T-helper 2 cell treated with Interferon-gamma antibody and Interleukin-4, amounts not matched to agents 5 μg/mL and 100 μg/mL, for 36 hours (primary cell): ENCODE measurements around the gene CASQ2.

ENCODE experiments used
- DNase-seq: peaks from one replicate; pipeline ENCODE4 v3.0.0; 2021; ENCODE audit warnings: low spot score
- H3K27ac Mint-ChIP-seq: one replicate; pipeline ENCODE4 v1.8.0; 2021; ENCODE audit warnings: mild to moderate bottlenecking, mixed read lengths
- H3K27me3 Mint-ChIP-seq: one replicate; pipeline ENCODE4 v1.8.0; 2021; ENCODE audit warnings: low read depth, mixed read lengths
- H3K36me3 Mint-ChIP-seq: one replicate; pipeline ENCODE4 v1.8.0; 2021; ENCODE audit warnings: low read depth, mixed read lengths
- H3K4me1 Mint-ChIP-seq: one replicate; pipeline ENCODE4 v1.8.0; 2021; ENCODE audit warnings: low read depth, mixed read lengths
- H3K4me3 Mint-ChIP-seq: one replicate; pipeline ENCODE4 v1.8.0; 2022; ENCODE audit warnings: mild to moderate bottlenecking, moderate library complexity, mixed read lengths
- H3K9me3 Mint-ChIP-seq: one replicate; pipeline ENCODE4 v1.8.0; 2021; ENCODE audit warnings: mixed read lengths

CASQ2 gene

DNA sequence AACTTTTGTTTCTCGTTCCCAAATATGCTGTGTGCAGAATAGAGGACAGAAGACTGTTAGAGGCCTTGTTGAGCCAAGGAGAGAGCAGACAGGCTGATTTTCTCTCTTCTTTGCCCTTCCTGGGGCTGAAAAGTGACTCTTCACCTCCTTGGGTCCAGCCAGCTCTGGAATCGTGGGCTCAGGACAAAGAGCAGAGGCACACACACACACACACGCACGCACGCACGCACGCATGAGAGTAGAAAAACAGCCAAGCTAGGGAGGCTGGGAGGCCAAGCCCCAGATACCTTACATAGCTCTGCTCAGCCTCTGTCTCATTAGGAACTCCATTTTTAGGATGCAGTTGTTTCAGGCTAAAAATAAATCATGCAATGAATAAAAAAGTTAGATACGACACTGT is at the start of gene CASQ2:
TSS of gene CASQ2 (minus strand) at position 166 of the 400 bp plus-strand sequence. CDS start 173 bp downstream, outside the sequence.
- Mint-ChIP-seq H3K36me3 (no peaks in the 10 kb centered on the region), H3K4me1 (no peaks in the 10 kb centered on the region), H3K4me3 (no peak within 1 kb of the TSS), H3K9me3 (no peaks in the 10 kb centered on the region), H3K27ac (no peak within 1 kb of the TSS), H3K27me3 (peaks cover 7% of the 10 kb centered on the region)
- no peak for DNase-seq

DNA sequence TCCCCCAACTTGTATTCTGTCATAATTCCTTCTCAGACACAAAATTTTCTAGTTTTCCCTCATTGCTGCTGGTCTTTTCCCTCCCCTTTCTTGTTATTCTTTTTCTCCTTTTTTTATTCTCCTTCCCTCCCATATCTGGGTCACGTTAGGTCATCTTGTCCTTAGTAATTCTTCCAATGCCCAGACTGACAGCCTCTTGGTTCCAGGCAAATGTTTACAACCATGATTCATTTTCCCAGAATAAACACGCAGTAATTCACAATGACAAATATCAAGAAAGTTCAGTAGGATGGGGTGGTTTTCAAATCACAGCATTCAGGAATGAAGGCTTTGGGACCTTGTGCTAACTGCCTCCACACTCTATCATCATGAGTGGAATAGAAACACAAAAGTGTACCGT is 47.2 kb upstream of the CASQ2 start:
- Mint-ChIP-seq H3K9me3 (no peaks in the 10 kb centered on the region), H3K36me3 (no peaks in the 10 kb centered on the region), H3K27me3 (peaks cover 2% of the 10 kb centered on the region), H3K4me3 (no peak overlapping the region), H3K27ac (no peak overlapping the region), H3K4me1 (no peaks in the 10 kb centered on the region)
- DNase-seq: no peak

DNA sequence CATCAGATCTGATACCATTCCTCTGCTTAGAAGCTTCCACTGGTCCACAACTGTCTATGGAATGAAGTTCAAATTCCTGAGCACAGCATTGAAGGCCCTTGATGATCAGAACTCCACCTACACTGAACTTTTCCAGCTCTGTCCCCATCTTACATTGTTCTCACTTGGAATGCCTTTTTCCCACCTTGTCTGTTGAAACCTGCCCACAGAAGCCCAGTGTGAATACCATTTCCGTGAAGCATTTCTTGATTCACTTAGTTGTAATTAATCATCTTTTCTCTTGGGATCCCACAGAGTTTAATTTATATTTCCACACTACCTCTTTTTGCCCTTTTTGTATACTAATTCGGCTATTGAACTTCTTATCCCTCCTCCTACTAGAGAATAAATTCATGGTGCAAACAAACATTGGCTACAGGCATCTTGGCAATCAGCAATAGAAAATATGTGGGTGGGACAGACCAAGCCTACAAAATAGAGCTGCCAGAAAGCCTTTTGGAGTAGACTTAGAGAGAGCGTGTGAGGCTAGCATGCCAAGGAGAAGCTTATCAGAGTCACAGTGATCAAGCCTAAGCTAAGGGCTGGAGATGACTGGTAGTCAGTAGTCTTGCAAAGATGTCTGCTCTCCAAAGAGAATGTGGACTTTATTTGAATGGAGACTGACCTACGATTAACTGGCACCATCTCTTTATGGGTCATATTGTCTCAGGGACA is 46.3 kb upstream of the CASQ2 start:
- no peaks in the 10 kb centered on the region for H3K4me1 Mint-ChIP-seq
- H3K9me3 Mint-ChIP-seq: no peaks in the 10 kb centered on the region
- no peaks in the 10 kb centered on the region for H3K27me3 Mint-ChIP-seq
- H3K27ac Mint-ChIP-seq: no peak overlapping the region
- H3K36me3 Mint-ChIP-seq: no peaks in the 10 kb centered on the region
- H3K4me3 Mint-ChIP-seq: no peak overlapping the region
- DNase-seq: no peak

- Mint-ChIP-seq H3K27ac (no peak overlapping the region), H3K4me3 (no peak overlapping the region), H3K4me1 (no peaks in the 10 kb centered on the region), H3K36me3 (no peaks in the 10 kb centered on the region), H3K27me3 (no peaks in the 10 kb centered on the region), H3K9me3 (no peaks in the 10 kb centered on the region)
- no peak for DNase-seq
Measured at GRCh38 chr1:115813727-115814126, 45.2 kb upstream of the CASQ2 start.

- Mint-ChIP-seq H3K9me3 (no peaks in the 10 kb centered on the region), H3K27me3 (no peaks in the 10 kb centered on the region), H3K4me3 (no peak overlapping the region), H3K27ac (no peak overlapping the region), H3K36me3 (no peaks in the 10 kb centered on the region), H3K4me1 (no peaks in the 10 kb centered on the region)
- no peak for DNase-seq
Measured at GRCh38 chr1:115811140-115811828, 42.8 kb upstream of the CASQ2 start.

- H3K36me3 Mint-ChIP-seq: no peaks in the 10 kb centered on the region
- H3K4me3 Mint-ChIP-seq: no peak overlapping the region
- no peak overlapping the region for H3K27ac Mint-ChIP-seq
- DNase-seq: no peak
- no peaks in the 10 kb centered on the region for H3K9me3 Mint-ChIP-seq
- no peaks in the 10 kb centered on the region for H3K27me3 Mint-ChIP-seq
- H3K4me1 Mint-ChIP-seq: no peaks in the 10 kb centered on the region
Measured at GRCh38 chr1:115810609-115811008, 42.1 kb upstream of the CASQ2 start.

GRCh38 chr1:115809847-115810246 is 41.3 kb upstream of the CASQ2 start:
- no peak for DNase-seq
- no peaks in the 10 kb centered on the region for H3K36me3 Mint-ChIP-seq
- peaks cover 5% of the 10 kb centered on the region for H3K27me3 Mint-ChIP-seq
- H3K4me3 Mint-ChIP-seq: no peak overlapping the region
- H3K9me3 Mint-ChIP-seq: no peaks in the 10 kb centered on the region
- H3K4me1 Mint-ChIP-seq: no peaks in the 10 kb centered on the region
- no peak overlapping the region for H3K27ac Mint-ChIP-seq

GRCh38 chr1:115809076-115809475 is 40.6 kb upstream of the CASQ2 start:
- Mint-ChIP-seq H3K9me3 (no peaks in the 10 kb centered on the region), H3K4me1 (no peaks in the 10 kb centered on the region), H3K27me3 (peaks cover 5% of the 10 kb centered on the region)

GRCh38 chr1:115807723-115808122 is 39.2 kb upstream of the CASQ2 start:
- Mint-ChIP-seq H3K4me1 (no peaks in the 10 kb centered on the region), H3K36me3 (no peaks in the 10 kb centered on the region), H3K9me3 (no peaks in the 10 kb centered on the region), H3K27me3 (peaks cover 8% of the 10 kb centered on the region), H3K4me3 (no peak overlapping the region), H3K27ac (no peak overlapping the region)
- peak; percentile 22 for DNase-seq

More at GRCh38 chr1:115809076-115809475, 40.6 kb upstream of the CASQ2 start:
- Mint-ChIP-seq H3K36me3 (no peaks in the 10 kb centered on the region), H3K4me3 (no peak overlapping the region), H3K27ac (no peak overlapping the region)
- DNase-seq: no peak

- Mint-ChIP-seq H3K27me3 (peaks cover 11% of the 10 kb centered on the region), H3K36me3 (no peaks in the 10 kb centered on the region), H3K9me3 (no peaks in the 10 kb centered on the region), H3K27ac (no peak overlapping the region), H3K4me1 (no peaks in the 10 kb centered on the region), H3K4me3 (no peak overlapping the region)
- no peak for DNase-seq
Measured at GRCh38 chr1:115805597-115805996, 37.1 kb upstream of the CASQ2 start.

GRCh38 chr1:115802416-115802815 is 33.9 kb upstream of the CASQ2 start:
- no peak for DNase-seq
- Mint-ChIP-seq H3K36me3 (no peaks in the 10 kb centered on the region), H3K27me3 (peaks cover 16% of the 10 kb centered on the region), H3K4me3 (no peak overlapping the region), H3K9me3 (no peaks in the 10 kb centered on the region), H3K4me1 (no peaks in the 10 kb centered on the region), H3K27ac (no peak overlapping the region)

DNA sequence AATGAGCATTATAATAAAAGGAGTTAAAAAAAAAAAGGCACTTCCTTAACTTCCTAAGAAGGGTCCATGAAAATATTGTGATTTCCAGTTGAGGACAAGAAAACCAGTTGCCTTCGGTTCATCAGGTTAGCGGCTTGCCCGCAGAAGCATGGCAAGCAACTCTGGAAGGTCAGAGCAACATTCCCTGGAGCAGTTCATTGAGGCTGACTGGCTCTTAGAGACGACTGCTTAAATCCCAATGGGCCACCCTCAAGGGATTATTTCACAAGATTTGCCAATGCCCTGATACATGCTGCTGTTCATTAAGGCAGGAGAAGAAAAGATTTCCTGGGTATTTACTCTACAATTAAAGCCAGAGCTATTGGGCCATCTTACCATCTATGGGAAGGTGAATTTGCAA is 29.0 kb upstream of the CASQ2 start:
- H3K36me3 Mint-ChIP-seq: no peaks in the 10 kb centered on the region
- H3K27ac Mint-ChIP-seq: no peak overlapping the region
- H3K4me1 Mint-ChIP-seq: no peaks in the 10 kb centered on the region
- DNase-seq: no peak
- H3K4me3 Mint-ChIP-seq: no peak overlapping the region
- peaks cover 13% of the 10 kb centered on the region for H3K27me3 Mint-ChIP-seq
- no peaks in the 10 kb centered on the region for H3K9me3 Mint-ChIP-seq

DNA sequence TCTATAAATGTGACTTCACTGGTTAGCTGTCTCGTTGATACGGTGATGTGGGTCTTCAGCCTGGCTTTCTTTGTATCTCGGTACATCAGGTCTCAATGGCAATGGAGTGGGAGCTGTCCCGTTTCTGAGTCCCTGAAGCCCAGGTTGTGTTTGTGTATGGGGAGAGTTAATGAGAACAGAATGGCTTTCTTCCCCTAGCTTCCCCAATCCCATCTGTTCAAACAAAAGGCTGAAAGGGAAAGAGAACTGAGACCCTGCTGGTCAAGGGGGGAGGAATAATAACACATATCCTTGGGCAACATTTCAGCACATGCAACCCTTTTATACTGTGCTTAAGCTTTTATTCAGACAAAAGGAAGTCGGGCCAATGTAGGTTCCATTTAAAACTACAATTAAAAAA is 28.4 kb upstream of the CASQ2 start:
- Mint-ChIP-seq H3K4me3 (no peak overlapping the region), H3K27me3 (peaks cover 13% of the 10 kb centered on the region), H3K36me3 (no peaks in the 10 kb centered on the region), H3K9me3 (no peaks in the 10 kb centered on the region), H3K27ac (no peak overlapping the region), H3K4me1 (no peaks in the 10 kb centered on the region)
- DNase-seq: no peak

DNA sequence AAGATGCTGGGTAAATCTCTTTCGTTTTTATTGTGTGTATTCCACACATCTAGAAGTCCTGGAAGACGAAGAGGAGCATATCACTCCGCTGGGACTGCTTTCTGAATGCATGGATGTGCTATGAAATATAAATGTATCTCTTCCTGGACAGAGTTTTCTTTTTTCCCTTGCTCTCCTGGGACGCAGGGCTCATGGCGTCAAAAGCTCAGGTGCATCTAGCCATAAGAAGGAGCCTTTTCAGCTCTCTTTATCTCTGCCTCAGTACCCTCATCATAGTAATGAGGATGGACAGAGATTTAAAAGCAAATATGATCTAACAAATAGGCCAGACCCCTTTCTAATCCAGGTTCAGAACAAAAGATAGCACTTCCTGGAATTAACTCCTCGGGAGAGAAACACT is 27.5 kb upstream of the CASQ2 start:
- peaks cover 10% of the 10 kb centered on the region for H3K27me3 Mint-ChIP-seq
- DNase-seq: no peak
- no peaks in the 10 kb centered on the region for H3K36me3 Mint-ChIP-seq
- no peaks in the 10 kb centered on the region for H3K4me1 Mint-ChIP-seq
- no peak overlapping the region for H3K4me3 Mint-ChIP-seq
- no peaks in the 10 kb centered on the region for H3K9me3 Mint-ChIP-seq
- H3K27ac Mint-ChIP-seq: no peak overlapping the region
